GM12892 (cell line): ENCODE data around the gene NFATC2.

ENCODE experiments used
- POLR2A ChIP-seq: IDR thresholded peaks from 2 replicates; pipeline ENCODE4 v1.6.1; 2011; ENCODE audit warnings: low read depth, low read length, control low read depth
- POLR2AphosphoS5 ChIP-seq: IDR thresholded peaks from 2 replicates; pipeline ENCODE4 v1.6.1; 2011; ENCODE audit warnings: low read depth, low read length, control low read depth
- TAF1 ChIP-seq: IDR thresholded peaks from 2 replicates; pipeline ENCODE4 v1.6.1; 2011; ENCODE audit warnings: low read depth, mild to moderate bottlenecking, control low read depth, low read length, borderline replicate concordance

DNA sequence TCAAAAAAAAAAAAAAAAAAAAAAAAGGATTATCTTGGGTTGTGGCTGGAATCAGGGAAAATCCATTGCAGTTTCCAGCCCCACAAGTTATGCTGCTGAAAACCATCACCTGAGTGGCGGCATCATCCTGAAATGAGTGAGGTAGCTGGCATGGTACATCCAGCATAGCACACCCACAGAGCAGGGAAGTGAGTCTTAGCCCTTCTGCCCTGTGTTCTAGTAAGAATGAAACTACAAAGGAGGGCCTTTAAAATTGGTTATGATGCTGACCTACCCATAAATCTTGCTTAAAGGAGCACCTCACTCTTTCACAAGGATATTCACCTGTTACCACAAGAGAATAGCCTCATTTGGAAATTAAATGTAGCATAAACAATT is 119.2 kb downstream of the NFATC2 start:
- TF ChIP-seq TAF1, result no peak
- no peak for TF ChIP-seq POLR2A
- no peak for TF ChIP-seq POLR2AphosphoS5
